Chondrocyte (in vitro differentiated cells): ENCODE data around the gene SP4. TPM values are rescaled to one million over a fixed set of nuclear protein-coding genes. Genes with fewer than 3 reads are reported as not detected.

Experiments
- DNase-seq: peaks from one replicate; pipeline ENCODE4 v3.0.0; 2021; ENCODE audit warnings: mixed read lengths, low spot score
- H3K27ac Mint-ChIP-seq: one replicate; pipeline ENCODE4 v1.8.0; 2021; ENCODE audit warnings: mild to moderate bottlenecking, moderate library complexity, mixed read lengths; ENCODE audit not compliant: unreplicated experiment
- H3K27me3 Mint-ChIP-seq: 2 replicates; pipeline ENCODE4 v1.8.0; 2021; ENCODE audit warnings: low read depth, mixed read lengths
- H3K36me3 Mint-ChIP-seq: 2 replicates; pipeline ENCODE4 v1.8.0; 2021; ENCODE audit warnings: low read depth, mixed read lengths
- H3K4me1 Mint-ChIP-seq: 2 replicates; pipeline ENCODE4 v1.8.0; 2021; ENCODE audit warnings: low read depth, mild to moderate bottlenecking, mixed read lengths
- H3K4me3 Mint-ChIP-seq: one replicate; pipeline ENCODE4 v1.8.0; 2021; ENCODE audit warnings: mild to moderate bottlenecking, moderate library complexity, mixed read lengths; ENCODE audit not compliant: unreplicated experiment
- H3K9me3 Mint-ChIP-seq: 2 replicates; pipeline ENCODE4 v1.8.0; 2021; ENCODE audit warnings: low read depth, mixed read lengths
- CTCF ChIP-seq: fragments of 200-600 bp; sonication (generic); IDR thresholded peaks from 2 replicates; pipeline ENCODE4 v1.5.0; 2021; ENCODE audit warnings: antibody characterized with exemption, mild to moderate bottlenecking, moderate library complexity
- total RNA-seq: library from RNA; stranded (reverse); gene quantifications from 3 replicates; pipeline ENCODE4 v1.2.1, GENCODE V29; 2021

SP4 gene
- total RNA-seq, 1 donor from 2014 or later = 5.7 TPM

- Mint-ChIP-seq H3K4me3 (no peak overlapping the region), H3K4me1 (no peaks in the 10 kb centered on the region), H3K27me3 (peaks cover 18% of the 10 kb centered on the region), H3K27ac (no peak overlapping the region), H3K36me3 (no peaks in the 10 kb centered on the region), H3K9me3 (no peaks in the 10 kb centered on the region)
- no peak for TF ChIP-seq CTCF
- DNase-seq = no peak
Observed at GRCh38 chr7:21407796-21408480, 19.9 kb upstream of the SP4 start.

- Mint-ChIP-seq H3K27me3 (peaks cover 19% of the 10 kb centered on the region), H3K36me3 (no peaks in the 10 kb centered on the region), H3K27ac (no peak overlapping the region), H3K4me1 (no peaks in the 10 kb centered on the region), H3K4me3 (no peak overlapping the region), H3K9me3 (no peaks in the 10 kb centered on the region)
- no peak for TF ChIP-seq CTCF
- no peak for DNase-seq
Observed at GRCh38 chr7:21408481-21408820, 19.4 kb upstream of the SP4 start.

DNA sequence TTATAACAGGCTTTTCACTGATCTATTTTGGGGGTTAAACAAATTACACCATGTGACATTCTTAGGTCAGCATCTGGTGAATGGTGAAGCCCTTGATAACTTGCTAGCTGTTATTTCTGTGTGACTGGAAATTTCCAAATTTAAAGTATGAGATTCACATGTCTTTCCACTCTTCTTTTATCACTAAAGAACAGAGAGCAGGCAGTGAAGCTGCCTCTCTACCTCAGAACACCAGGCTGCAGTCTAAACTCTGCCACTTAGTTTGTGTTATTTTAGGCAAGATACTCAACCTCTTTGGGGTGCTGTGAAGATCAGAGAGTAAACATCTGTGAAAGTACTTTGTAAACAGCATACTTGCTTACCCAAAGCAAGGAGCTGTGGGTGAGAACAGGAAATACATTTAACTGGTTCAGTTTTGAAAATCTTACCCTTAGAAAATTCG is 15.5 kb upstream of the SP4 start:
- Mint-ChIP-seq H3K4me1 (no peaks in the 10 kb centered on the region), H3K27me3 (peaks cover 22% of the 10 kb centered on the region), H3K27ac (no peak overlapping the region), H3K36me3 (no peaks in the 10 kb centered on the region), H3K9me3 (no peaks in the 10 kb centered on the region), H3K4me3 (no peak overlapping the region)
- no peak for DNase-seq
- no peak for TF ChIP-seq CTCF

DNA sequence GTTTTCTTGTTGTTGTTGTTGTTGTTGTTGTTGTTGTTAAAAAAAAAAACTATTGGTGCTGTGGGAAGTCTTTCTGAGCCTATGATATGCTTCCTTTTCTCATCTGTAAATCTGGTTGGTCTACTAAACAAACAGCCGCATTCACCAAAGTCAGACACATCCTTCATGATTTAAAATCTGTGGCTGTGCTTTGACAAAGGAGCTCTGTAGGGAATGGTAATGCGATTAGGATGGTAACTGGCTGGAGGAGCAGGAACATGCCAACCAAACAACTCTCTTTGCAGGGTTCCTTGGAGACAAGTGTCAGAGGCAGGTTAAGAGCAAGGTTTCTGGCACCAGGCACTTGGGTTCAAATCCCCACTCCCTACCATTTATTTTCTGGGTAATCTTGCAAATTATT is 14.9 kb upstream of the SP4 start:
- Mint-ChIP-seq H3K27me3 (peaks cover 23% of the 10 kb centered on the region), H3K4me1 (no peaks in the 10 kb centered on the region), H3K27ac (no peak overlapping the region), H3K4me3 (no peak overlapping the region), H3K9me3 (no peaks in the 10 kb centered on the region), H3K36me3 (no peaks in the 10 kb centered on the region)
- no peak for DNase-seq
- TF ChIP-seq CTCF = no peak

- Mint-ChIP-seq H3K27ac (no peak overlapping the region), H3K9me3 (no peaks in the 10 kb centered on the region), H3K36me3 (no peaks in the 10 kb centered on the region), H3K4me1 (no peaks in the 10 kb centered on the region), H3K27me3 (peaks cover 20% of the 10 kb centered on the region), H3K4me3 (no peak overlapping the region)
- no peak for DNase-seq
- no peak for TF ChIP-seq CTCF
Observed at GRCh38 chr7:21413502-21413901, 14.4 kb upstream of the SP4 start.
